NT2/D1 (cell line): Measurements from ENCODE around the gene RBP3.

Source experiments
- SUZ12 ChIP-seq: IDR thresholded peaks from 2 replicates; pipeline ENCODE4 v1.6.1; 2011; ENCODE audit not compliant: insufficient read length, insufficient read depth; ENCODE audit errors: extremely low read depth
- YY1 ChIP-seq: IDR thresholded peaks from 2 replicates; pipeline ENCODE4 v1.6.1; 2011; ENCODE audit not compliant: insufficient read length, insufficient read depth
- ZNF274 ChIP-seq: IDR thresholded peaks from 2 replicates; pipeline ENCODE4 v1.6.1; 2011; ENCODE audit warnings: mild to moderate bottlenecking, low read depth, low read length

- TF ChIP-seq ZNF274 (no peak), YY1 (no peak), SUZ12 (no peak)
Observed at GRCh38 chr10:47321521-47322195, 26.5 kb upstream of the RBP3 start.
